Upper lobe of right lung (tissue), 1 donor: ENCODE data around the gene KRT2. TPM values are rescaled to one million over a fixed set of nuclear protein-coding genes. Genes with fewer than 3 reads are reported as not detected.

Experiments used
- ATAC-seq: fragments of 200-7000 bp; cut with Tn5 transposase; one replicate; pipeline ENCODE4 v1.9.1; 2020; ENCODE audit warnings: mild to moderate bottlenecking, moderate library complexity
- DNase-seq: peaks from one replicate; pipeline ENCODE4 v3.0.0-alpha.2; 2020
- H3K27ac ChIP-seq: fragments of 200-600 bp; one replicate; pipeline ENCODE4 v1.8.0; 2022
- H3K27me3 ChIP-seq: fragments of 200-600 bp; one replicate; pipeline ENCODE4 v1.8.0; 2022; ENCODE audit warnings: mild to moderate bottlenecking
- H3K36me3 ChIP-seq: fragments of 200-600 bp; one replicate; pipeline ENCODE4 v1.8.0; 2022
- H3K4me1 ChIP-seq: fragments of 200-600 bp; one replicate; pipeline ENCODE4 v1.8.0; 2022
- H3K4me3 ChIP-seq: fragments of 200-600 bp; one replicate; pipeline ENCODE4 v1.8.0; 2022; ENCODE audit warnings: mild to moderate bottlenecking
- H3K9me3 ChIP-seq: fragments of 200-600 bp; one replicate; pipeline ENCODE4 v1.8.0; 2022
- intact Hi-C: fragments of 100-400 bp; cut with DNase I; formaldehyde crosslinking; loops from one replicate; pipeline ENCODE4 v1.11.0; 2022
- total RNA-seq: library from RNA; stranded (reverse); fragmentation: NEBNext Ultra II Directional; extraction: Animal tissue kit (Norgen Biotek cat#: 25700); gene quantifications from one replicate; pipeline ENCODE4 v1.2.1, GENCODE V29; 2021
- TF ChIP-seq, protein P1 (sequence below): fragments of 200-600 bp; IDR thresholded peaks from one replicate; pipeline ENCODE4 v1.8.0; 2022; ENCODE audit warnings: antibody characterized with exemption
- donor health status: DM: no; HTN: yes; CAD: no; lungs with severe emphysema.

KRT2 gene
- total RNA-seq, 1 donor from 2014 or later: not detected

DNA sequence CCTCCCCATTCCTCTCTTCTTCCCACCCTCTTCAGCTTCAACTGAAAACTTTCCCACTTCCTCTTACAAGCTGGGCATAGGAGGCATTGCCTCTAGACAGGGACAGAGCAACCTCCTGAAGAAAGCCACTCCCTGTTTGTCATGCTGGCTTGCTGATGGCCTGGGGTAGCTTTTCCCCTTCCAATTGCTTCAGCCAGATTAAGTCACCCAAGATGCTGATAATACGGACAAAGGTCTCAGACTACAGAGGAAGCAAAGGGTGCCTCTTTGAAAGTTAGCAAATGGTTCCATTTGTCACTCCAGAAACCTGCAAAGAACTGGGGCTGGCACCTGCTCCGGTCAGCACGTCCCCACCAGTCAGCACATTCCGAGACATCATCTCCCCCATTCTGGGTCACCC is 6.0 kb downstream of the KRT2 start:
- no peaks in the 10 kb centered on the region for H3K4me1 ChIP-seq
- TF ChIP-seq, protein P1, sequence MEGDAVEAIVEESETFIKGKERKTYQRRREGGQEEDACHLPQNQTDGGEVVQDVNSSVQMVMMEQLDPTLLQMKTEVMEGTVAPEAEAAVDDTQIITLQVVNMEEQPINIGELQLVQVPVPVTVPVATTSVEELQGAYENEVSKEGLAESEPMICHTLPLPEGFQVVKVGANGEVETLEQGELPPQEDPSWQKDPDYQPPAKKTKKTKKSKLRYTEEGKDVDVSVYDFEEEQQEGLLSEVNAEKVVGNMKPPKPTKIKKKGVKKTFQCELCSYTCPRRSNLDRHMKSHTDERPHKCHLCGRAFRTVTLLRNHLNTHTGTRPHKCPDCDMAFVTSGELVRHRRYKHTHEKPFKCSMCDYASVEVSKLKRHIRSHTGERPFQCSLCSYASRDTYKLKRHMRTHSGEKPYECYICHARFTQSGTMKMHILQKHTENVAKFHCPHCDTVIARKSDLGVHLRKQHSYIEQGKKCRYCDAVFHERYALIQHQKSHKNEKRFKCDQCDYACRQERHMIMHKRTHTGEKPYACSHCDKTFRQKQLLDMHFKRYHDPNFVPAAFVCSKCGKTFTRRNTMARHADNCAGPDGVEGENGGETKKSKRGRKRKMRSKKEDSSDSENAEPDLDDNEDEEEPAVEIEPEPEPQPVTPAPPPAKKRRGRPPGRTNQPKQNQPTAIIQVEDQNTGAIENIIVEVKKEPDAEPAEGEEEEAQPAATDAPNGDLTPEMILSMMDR: no peak
- ATAC-seq: peak; percentile 55

DNA sequence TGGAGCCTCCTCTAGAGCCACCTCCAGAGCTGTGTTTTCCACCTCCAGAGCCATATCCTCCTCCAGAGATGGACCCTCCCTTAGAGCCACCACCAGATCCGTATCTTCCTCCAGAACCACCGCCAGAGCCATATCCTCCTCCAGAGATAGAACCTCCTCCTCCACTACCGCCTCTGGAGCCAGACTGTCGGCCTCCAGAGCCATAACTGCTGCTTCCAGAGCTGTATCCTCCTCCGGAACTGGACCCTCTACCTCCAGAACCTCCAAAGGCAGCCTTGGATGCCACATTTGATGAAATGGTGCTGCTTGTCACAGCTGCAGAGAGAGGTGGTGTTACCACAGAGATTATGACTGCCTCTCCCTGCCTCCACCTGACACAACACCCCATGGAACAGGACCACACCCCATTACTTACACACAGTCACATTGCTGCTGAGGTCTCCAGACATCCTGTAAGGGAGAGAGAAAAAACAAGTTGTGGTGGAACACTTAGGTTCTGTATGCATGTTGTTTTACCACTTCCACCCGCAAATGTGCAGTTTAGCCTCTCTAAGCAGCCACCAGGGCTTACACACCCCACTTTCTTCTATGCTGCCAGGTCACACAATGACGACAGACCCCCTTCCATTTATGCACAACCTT is 6.8 kb downstream of the KRT2 start:
- DNase-seq: no peak
- Histone ChIP-seq H3K27me3 (no peaks in the 10 kb centered on the region), H3K4me3 (no peak overlapping the region), H3K36me3 (no peaks in the 10 kb centered on the region), H3K9me3 (no peaks in the 10 kb centered on the region), H3K27ac (no peak overlapping the region), H3K4me1 (no peaks in the 10 kb centered on the region)
- intact Hi-C loops: no loop called here
- TF ChIP-seq, protein P1: no peak
- ATAC-seq: peak; percentile 64

More for the DNA sequence above, 6.0 kb downstream of the KRT2 start:
- no peak for DNase-seq
- intact Hi-C loops: no loop called here
- no peaks in the 10 kb centered on the region for H3K27me3 ChIP-seq
- H3K27ac ChIP-seq: no peak overlapping the region
- H3K9me3 ChIP-seq: no peaks in the 10 kb centered on the region
- no peaks in the 10 kb centered on the region for H3K36me3 ChIP-seq
- H3K4me3 ChIP-seq: no peak overlapping the region

DNA sequence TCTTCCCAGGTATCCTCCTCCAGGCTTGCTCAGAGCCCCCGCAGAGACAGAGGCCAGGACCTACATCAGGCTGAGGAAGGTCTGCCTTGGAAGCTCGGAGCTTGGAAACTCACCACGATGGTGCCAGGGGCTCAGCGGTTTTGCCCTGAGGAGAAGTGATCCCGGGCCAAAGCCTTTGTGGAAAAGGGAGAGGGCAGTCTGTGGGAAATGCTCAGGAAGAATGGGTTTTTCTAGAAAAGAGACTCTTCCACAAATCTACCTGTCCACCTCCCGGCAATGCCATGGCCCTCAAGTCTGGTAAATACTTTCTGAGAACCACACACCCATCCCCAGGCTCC is 8.0 kb downstream of the KRT2 start:
- no peaks in the 10 kb centered on the region for H3K27me3 ChIP-seq
- ATAC-seq: no peak
- no peak for DNase-seq
- TF ChIP-seq, protein P1: no peak
- H3K9me3 ChIP-seq: no peaks in the 10 kb centered on the region
- H3K27ac ChIP-seq: no peak overlapping the region
- no peaks in the 10 kb centered on the region for H3K4me1 ChIP-seq
- H3K4me3 ChIP-seq: no peak overlapping the region
- intact Hi-C loops: no loop called here
- H3K36me3 ChIP-seq: no peaks in the 10 kb centered on the region

GRCh38 chr12:52643233-52644077 is 8.6 kb downstream of the KRT2 start:
- Histone ChIP-seq H3K9me3 (no peaks in the 10 kb centered on the region), H3K4me3 (no peak overlapping the region), H3K27ac (no peak overlapping the region), H3K36me3 (no peaks in the 10 kb centered on the region), H3K4me1 (no peaks in the 10 kb centered on the region), H3K27me3 (no peaks in the 10 kb centered on the region)
- ATAC-seq (no peak), DNase-seq (no peak)
- TF ChIP-seq, protein P1: no peak
- intact Hi-C loops: no loop called here

DNA sequence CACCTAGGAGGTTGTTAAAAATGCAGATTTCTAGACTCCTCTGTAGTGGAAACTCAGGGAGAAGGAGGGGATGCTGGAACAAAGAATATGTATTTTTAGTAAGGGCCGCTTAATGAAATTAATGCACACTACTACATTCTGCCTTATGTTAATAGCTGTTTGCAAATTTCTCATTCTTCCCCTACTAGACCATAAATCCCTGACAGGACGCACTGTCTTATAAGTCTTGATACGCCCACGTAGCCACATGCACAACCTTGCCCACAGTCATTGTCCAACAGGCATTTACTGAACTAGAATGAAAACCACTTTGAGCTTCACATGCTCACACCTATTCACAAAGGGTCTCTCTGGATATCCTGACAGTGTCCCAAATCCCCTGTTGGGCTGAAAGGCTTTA is 10.5 kb downstream of the KRT2 start:
- Histone ChIP-seq H3K27me3 (no peaks in the 10 kb centered on the region), H3K9me3 (no peaks in the 10 kb centered on the region), H3K36me3 (no peaks in the 10 kb centered on the region), H3K4me3 (no peak overlapping the region), H3K27ac (no peak overlapping the region), H3K4me1 (no peaks in the 10 kb centered on the region)
- TF ChIP-seq, protein P1: no peak
- no peak for ATAC-seq
- intact Hi-C loops: no loop called here
- no peak for DNase-seq
